SK-N-SH (cell line): ENCODE data around the gene HABP4. TPM values are rescaled to one million over a fixed set of nuclear protein-coding genes. Genes with fewer than 3 reads are reported as not detected.

Experiments
- CTCF ChIA-PET: fragments of 300-600, 350-600 bp; formaldehyde crosslinking; extraction: SDS; loops from one replicate; lab custom pipeline; 2021; lab: Yijun Ruan, JAX
- POLR2A ChIA-PET: fragments of 350-600 bp; sonication (Branson Sonifier 250); formaldehyde crosslinking; extraction: SDS; loops from one replicate; lab custom pipeline; 2020; ENCODE audit warnings: antibody characterized with exemption, inconsistent platforms; lab: Yijun Ruan, JAX
- DNase-seq: peaks from one replicate; pipeline ENCODE4 v3.0.0; 2012
- H2AFZ ChIP-seq: fragments of 200-600 bp; sonication (generic); 2 replicates; pipeline ENCODE4 v1.8.1; 2016; ENCODE audit warnings: antibody characterized with exemption, mild to moderate bottlenecking, low read depth
- H3F3A ChIP-seq: fragments of 200-600 bp; sonication (generic); replicated peaks from 2 replicates; pipeline ENCODE3; 2016; ENCODE audit warnings: antibody characterized with exemption, mild to moderate bottlenecking; ENCODE audit not compliant: insufficient read depth
- H3K27ac ChIP-seq, 2 experiments: fragments of 200-500 bp in 1 of 2; fragments of 200-600 bp in 1 of 2; sonication (Bioruptor generic) in 1 of 2; sonication (generic), shearing (Covaris generic) in 1 of 2; 2 replicates each; pipeline versions ENCODE4 v1.5.1 to v1.6.1; 2014 to 2016; ENCODE audit warnings: low read depth in 2 of 2, inconsistent platforms in 1 of 2, low read length in 1 of 2, mild to moderate bottlenecking in 1 of 2, mixed read lengths in 1 of 2
- H3K27me3 ChIP-seq: fragments of 200-600 bp; sonication (generic), shearing (Covaris generic); 2 replicates; pipeline ENCODE4 v1.6.1; 2016; ENCODE audit warnings: mixed run types; ENCODE audit not compliant: insufficient read depth
- H3K36me3 ChIP-seq, 2 experiments: fragments of 200-500 bp in 1 of 2; fragments of 200-600 bp in 1 of 2; sonication (Bioruptor generic) in 1 of 2; sonication (generic) in 1 of 2; replicated peaks in 1 of 2; 2 replicates each; pipeline versions ENCODE3 to v1.5.1; 2014 to 2016; ENCODE audit warnings: low read length in 1 of 2, mild to moderate bottlenecking in 1 of 2; ENCODE audit not compliant: insufficient read depth in 2 of 2, control insufficient read depth in 1 of 2
- H3K4me1 ChIP-seq, 2 experiments: fragments of 200-500 bp in 1 of 2; fragments of 200-600 bp in 1 of 2; sonication (Bioruptor generic) in 1 of 2; sonication (generic), shearing (Covaris generic) in 1 of 2; 2 replicates each; pipeline versions ENCODE4 v1.5.1 to v1.6.1; 2014 to 2016; ENCODE audit warnings: low read depth in 1 of 2, low read length in 1 of 2, mixed run types in 1 of 2; ENCODE audit not compliant: insufficient read depth in 2 of 2, control insufficient read depth in 1 of 2
- H3K4me2 ChIP-seq: fragments of 200-600 bp; sonication (generic), shearing (Covaris generic); 2 replicates; pipeline ENCODE4 v1.6.1; 2017; ENCODE audit warnings: mixed run types
- H3K4me3 ChIP-seq, 2 experiments: fragments of 200-500 bp in 1 of 2; fragments of 200-600 bp in 1 of 2; sonication (Bioruptor generic) in 1 of 2; sonication (generic), shearing (Covaris generic) in 1 of 2; 2 replicates each; pipeline versions ENCODE4 v1.5.1 to v1.8.1; 2014 to 2016; ENCODE audit warnings: low read depth in 2 of 2, inconsistent platforms in 1 of 2, low read length in 1 of 2, mild to moderate bottlenecking in 1 of 2, mixed read lengths in 1 of 2, moderate library complexity in 1 of 2
- H3K79me2 ChIP-seq: fragments of 200-600 bp; sonication (generic); 2 replicates; pipeline ENCODE4 v1.8.1; 2017; ENCODE audit warnings: mild to moderate bottlenecking; ENCODE audit not compliant: insufficient read depth
- H3K9ac ChIP-seq: fragments of 200-600 bp; sonication (generic); 2 replicates; pipeline ENCODE4 v1.6.1; 2017; ENCODE audit warnings: mixed run types
- H3K9me2 ChIP-seq: fragments of 200-600 bp; sonication (generic); 2 replicates; pipeline ENCODE4 v1.6.1; 2017; ENCODE audit warnings: mixed run types
- H3K9me3 ChIP-seq: fragments of 200-600 bp; sonication (generic); 2 replicates; pipeline ENCODE4 v1.6.1; 2017; ENCODE audit warnings: mixed run types, mild to moderate bottlenecking, moderate library complexity
- H4K20me1 ChIP-seq: fragments of 200-600 bp; sonication (generic); 2 replicates; pipeline ENCODE4 v1.6.1; 2017; ENCODE audit warnings: mild to moderate bottlenecking, mixed run types; ENCODE audit not compliant: insufficient read depth
- EZH2phosphoT487 ChIP-seq: fragments of 200-600 bp; sonication (generic); IDR thresholded peaks from 2 replicates; pipeline ENCODE4 v1.6.1; 2017; ENCODE audit warnings: low read depth, mixed run types, mild to moderate bottlenecking, antibody characterized with exemption, moderate library complexity, borderline replicate concordance
- FOSL2 ChIP-seq: IDR thresholded peaks from 2 replicates; pipeline ENCODE4 v1.4.0; 2012; ENCODE audit warnings: low read depth, mild to moderate bottlenecking, moderate library complexity, borderline replicate concordance
- FOXJ3 ChIP-seq: sonication (generic); formaldehyde crosslinking; IDR thresholded peaks from 2 replicates; pipeline ENCODE4 v1.5.1; 2020; ENCODE audit warnings: mild to moderate bottlenecking, missing genetic modification reagents
- GATA2 ChIP-seq: sonication (generic); formaldehyde crosslinking; IDR thresholded peaks from 2 replicates; pipeline ENCODE4 v1.5.0; 2020; ENCODE audit warnings: mild to moderate bottlenecking, missing genetic modification reagents
- JUND ChIP-seq: IDR thresholded peaks from 2 replicates; pipeline ENCODE4 v1.4.0; 2012
- NRF1 ChIP-seq: IDR thresholded peaks from 2 replicates; pipeline ENCODE4 v1.6.1; 2012; ENCODE audit warnings: low read depth, mild to moderate bottlenecking, low read length
- PBX3 ChIP-seq: IDR thresholded peaks from 2 replicates; pipeline ENCODE4; 2012
- SIN3A ChIP-seq: IDR thresholded peaks from 2 replicates; pipeline ENCODE4 v1.6.1; 2012; ENCODE audit warnings: low read depth, mild to moderate bottlenecking, low read length, moderate library complexity, borderline replicate concordance
- SMC3 ChIP-seq: IDR thresholded peaks from 2 replicates; pipeline ENCODE4 v1.6.1; 2012; ENCODE audit warnings: low read depth, low read length, improper control_type of control experiment
- WGBS: methylation state at CpG from one replicate; pipeline ENCODE4 v1.1.6; 2017; ENCODE audit warnings: low lambda C conversion rate; 5-methylcytosine and 5-hydroxymethylcytosine counted together
- polyA plus RNA-seq, 3 experiments: library from polyadenylated mRNA; depleted of rRNA; stranded (reverse); fragments of >200 nt; gene quantifications; 2 replicates each; pipeline ENCODE4 v1.2.3, GENCODE V29; 2012
- TF ChIP-seq, protein P1 (sequence below): fragments of 200-600 bp; sonication (generic); IDR thresholded peaks from 2 replicates; pipeline ENCODE4 v1.6.1; 2017; ENCODE audit warnings: antibody characterized with exemption, mild to moderate bottlenecking, moderate library complexity
- TF ChIP-seq, protein P2 (sequence below): IDR thresholded peaks from 2 replicates; pipeline ENCODE4 v1.6.1; 2012; ENCODE audit warnings: mild to moderate bottlenecking, low read depth, low read length, moderate library complexity

HABP4 gene
- polyA plus RNA-seq, 1 of the 3 experiments (the other 2 are of a cell fraction), result 19.0 TPM

- Histone ChIP-seq H3K4me1 (no peaks in the 10 kb centered on the region), H3K36me3 (no peaks in the 10 kb centered on the region), H3K27me3 (no peaks in the 10 kb centered on the region), H3K9me2 (no peaks in the 10 kb centered on the region), H3K9ac (no peak overlapping the region), H3F3A (no peaks in the 10 kb centered on the region), H4K20me1 (no peaks in the 10 kb centered on the region), H3K9me3 (no peaks in the 10 kb centered on the region), H2AFZ (no peak overlapping the region), H3K27ac (no peak overlapping the region), H3K4me2 (no peak overlapping the region), H3K79me2 (no peaks in the 10 kb centered on the region), H3K4me3 (no peak overlapping the region)
- TF ChIP-seq, protein P1, sequence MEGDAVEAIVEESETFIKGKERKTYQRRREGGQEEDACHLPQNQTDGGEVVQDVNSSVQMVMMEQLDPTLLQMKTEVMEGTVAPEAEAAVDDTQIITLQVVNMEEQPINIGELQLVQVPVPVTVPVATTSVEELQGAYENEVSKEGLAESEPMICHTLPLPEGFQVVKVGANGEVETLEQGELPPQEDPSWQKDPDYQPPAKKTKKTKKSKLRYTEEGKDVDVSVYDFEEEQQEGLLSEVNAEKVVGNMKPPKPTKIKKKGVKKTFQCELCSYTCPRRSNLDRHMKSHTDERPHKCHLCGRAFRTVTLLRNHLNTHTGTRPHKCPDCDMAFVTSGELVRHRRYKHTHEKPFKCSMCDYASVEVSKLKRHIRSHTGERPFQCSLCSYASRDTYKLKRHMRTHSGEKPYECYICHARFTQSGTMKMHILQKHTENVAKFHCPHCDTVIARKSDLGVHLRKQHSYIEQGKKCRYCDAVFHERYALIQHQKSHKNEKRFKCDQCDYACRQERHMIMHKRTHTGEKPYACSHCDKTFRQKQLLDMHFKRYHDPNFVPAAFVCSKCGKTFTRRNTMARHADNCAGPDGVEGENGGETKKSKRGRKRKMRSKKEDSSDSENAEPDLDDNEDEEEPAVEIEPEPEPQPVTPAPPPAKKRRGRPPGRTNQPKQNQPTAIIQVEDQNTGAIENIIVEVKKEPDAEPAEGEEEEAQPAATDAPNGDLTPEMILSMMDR, result peak; percentile 8; the same call in 1 of the 2 replicates
- no peak for TF ChIP-seq SIN3A
- no peak for DNase-seq
- 87% methylated on average over 3 of the region's 3 CpGs for WGBS
- POLR2A ChIA-PET, result no interaction called here
- CTCF ChIA-PET, result interaction anchor here (0.6 to 2.0 kb wide), 7 partner anchors 8 to 207 kb away, joined by 3 to 7 read pairs (median 5); partner anchors contain the start of gene HABP4
These were observed 7.5 kb upstream of the HABP4 start for GRCh38 chr9:96442491-96442890.

GRCh38 chr9:96447406-96447805 is 2.6 kb upstream of the HABP4 start:
- ChIA-PET POLR2A (no interaction called here), CTCF (no interaction called here)
- Histone ChIP-seq H3K4me3 (no peak overlapping the region), H3F3A (peaks cover 3% of the 10 kb centered on the region), H3K4me1 (peaks cover 3 to 11% of the 10 kb centered on the region in 2 experiments; a peak in 3 of 4 replicates), H3K9me3 (no peaks in the 10 kb centered on the region), H3K4me2 (no peak overlapping the region), H3K36me3 (no peaks in the 10 kb centered on the region), H3K27ac (no peak overlapping the region), H3K27me3 (no peaks in the 10 kb centered on the region), H2AFZ (no peak overlapping the region)
- TF ChIP-seq SIN3A, result no peak
- TF ChIP-seq, protein P1, result no peak
- no peak for TF ChIP-seq FOSL2
- no peak for TF ChIP-seq JUND
- TF ChIP-seq FOXJ3 (CRISPR knock-in tag), result no peak
- TF ChIP-seq SMC3, result no peak
- TF ChIP-seq PBX3, result no peak
- no peak for TF ChIP-seq GATA2 (CRISPR knock-in tag)
- TF ChIP-seq EZH2phosphoT487, result no peak
- TF ChIP-seq, protein P2, sequence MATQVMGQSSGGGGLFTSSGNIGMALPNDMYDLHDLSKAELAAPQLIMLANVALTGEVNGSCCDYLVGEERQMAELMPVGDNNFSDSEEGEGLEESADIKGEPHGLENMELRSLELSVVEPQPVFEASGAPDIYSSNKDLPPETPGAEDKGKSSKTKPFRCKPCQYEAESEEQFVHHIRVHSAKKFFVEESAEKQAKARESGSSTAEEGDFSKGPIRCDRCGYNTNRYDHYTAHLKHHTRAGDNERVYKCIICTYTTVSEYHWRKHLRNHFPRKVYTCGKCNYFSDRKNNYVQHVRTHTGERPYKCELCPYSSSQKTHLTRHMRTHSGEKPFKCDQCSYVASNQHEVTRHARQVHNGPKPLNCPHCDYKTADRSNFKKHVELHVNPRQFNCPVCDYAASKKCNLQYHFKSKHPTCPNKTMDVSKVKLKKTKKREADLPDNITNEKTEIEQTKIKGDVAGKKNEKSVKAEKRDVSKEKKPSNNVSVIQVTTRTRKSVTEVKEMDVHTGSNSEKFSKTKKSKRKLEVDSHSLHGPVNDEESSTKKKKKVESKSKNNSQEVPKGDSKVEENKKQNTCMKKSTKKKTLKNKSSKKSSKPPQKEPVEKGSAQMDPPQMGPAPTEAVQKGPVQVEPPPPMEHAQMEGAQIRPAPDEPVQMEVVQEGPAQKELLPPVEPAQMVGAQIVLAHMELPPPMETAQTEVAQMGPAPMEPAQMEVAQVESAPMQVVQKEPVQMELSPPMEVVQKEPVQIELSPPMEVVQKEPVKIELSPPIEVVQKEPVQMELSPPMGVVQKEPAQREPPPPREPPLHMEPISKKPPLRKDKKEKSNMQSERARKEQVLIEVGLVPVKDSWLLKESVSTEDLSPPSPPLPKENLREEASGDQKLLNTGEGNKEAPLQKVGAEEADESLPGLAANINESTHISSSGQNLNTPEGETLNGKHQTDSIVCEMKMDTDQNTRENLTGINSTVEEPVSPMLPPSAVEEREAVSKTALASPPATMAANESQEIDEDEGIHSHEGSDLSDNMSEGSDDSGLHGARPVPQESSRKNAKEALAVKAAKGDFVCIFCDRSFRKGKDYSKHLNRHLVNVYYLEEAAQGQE, result no peak
- no peak for TF ChIP-seq NRF1
- TF ChIP-seq, all 33 proteins: peak for 0
- 68% methylated on average over 3 of the region's 3 CpGs for WGBS
- DNase-seq, result no peak
- Histone ChIP-seq H3K79me2 (peaks cover 20% of the 10 kb centered on the region), H4K20me1 (no peaks in the 10 kb centered on the region), H3K9ac (no peak overlapping the region), H3K9me2 (no peaks in the 10 kb centered on the region)
